H1 (cell line): ENCODE measurements around the gene TMEM181. TPM values are rescaled to one million over a fixed set of nuclear protein-coding genes. Genes with fewer than 3 reads are reported as not detected.

Experiments
- CTCF ChIA-PET: fragments of 300-600 bp; sonication (Branson Sonifier 250); formaldehyde crosslinking; loops from one replicate; lab custom pipeline; 2021; ENCODE audit not compliant: partially characterized antibody; lab: Charles Lee
- POLR2A ChIA-PET: fragments of 300-600 bp; sonication (Branson Sonifier 250); formaldehyde crosslinking; loops from one replicate; lab custom pipeline; 2021; ENCODE audit warnings: inconsistent platforms; ENCODE audit not compliant: partially characterized antibody; lab: Charles Lee
- DNase-seq, 2 experiments: peaks; one replicate each; pipeline versions ENCODE4 v3.0.0 to v3.0.0-alpha.2; 2010 to 2022; ENCODE audit warnings: low spot score in 2 of 2, low read depth in 1 of 2, mixed read lengths in 1 of 2
- FAIRE-seq: peaks from 2 replicates; lab custom pipeline; 2011; peaks lifted over from hg19 to GRCh38; lab: Jason Lieb, UNC
- H2AFZ ChIP-seq: 2 replicates; pipeline ENCODE4 v1.8.1; 2012; ENCODE audit warnings: low read length, inconsistent platforms
- H2AK5ac ChIP-seq: 2 replicates; pipeline ENCODE4 v1.6.1; 2013; ENCODE audit warnings: low read depth, low read length
- H2BK120ac ChIP-seq: replicated peaks from 2 replicates; pipeline ENCODE3; 2013; ENCODE audit warnings: low read depth, low read length, inconsistent platforms
- H2BK12ac ChIP-seq: 2 replicates; pipeline ENCODE4 v1.6.1; 2013; ENCODE audit warnings: low read depth, low read length
- H2BK15ac ChIP-seq: 2 replicates; pipeline ENCODE4 v1.6.1; 2013; ENCODE audit warnings: low read length
- H2BK20ac ChIP-seq: 2 replicates; pipeline ENCODE4 v1.6.1; 2013; ENCODE audit warnings: low read length
- H2BK5ac ChIP-seq: 2 replicates; pipeline ENCODE4 v1.6.1; 2013; ENCODE audit warnings: low read depth, low read length
- H3K14ac ChIP-seq: 2 replicates; pipeline ENCODE4 v1.6.1; 2013; ENCODE audit warnings: inconsistent platforms; ENCODE audit not compliant: insufficient read length
- H3K18ac ChIP-seq: 2 replicates; pipeline ENCODE4 v1.6.1; 2013; ENCODE audit warnings: low read length; ENCODE audit errors: extremely low read depth
- H3K23ac ChIP-seq: 2 replicates; pipeline ENCODE4 v1.6.1; 2013; ENCODE audit warnings: inconsistent platforms; ENCODE audit not compliant: insufficient read length
- H3K23me2 ChIP-seq: 2 replicates; pipeline ENCODE4 v1.6.1; 2013; ENCODE audit warnings: low read depth, low read length
- H3K27ac ChIP-seq: 2 replicates; pipeline ENCODE4 v1.6.1; 2011; ENCODE audit warnings: low read depth, low read length, inconsistent platforms
- H3K27me3 ChIP-seq, 4 experiments: replicated peaks in 1 of 4; 1 replicate in 1 of 4; 2 replicates in 3 of 4; pipeline versions ENCODE4 v1.6.1 to v1.8.1; 2011 to 2013; ENCODE audit warnings: low read length in 3 of 4, mild to moderate bottlenecking in 3 of 4, inconsistent platforms in 2 of 4, mixed read lengths in 2 of 4, moderate library complexity in 1 of 4; ENCODE audit not compliant: control insufficient read depth in 3 of 4, insufficient read depth in 3 of 4; ENCODE audit errors: extremely low read depth in 1 of 4
- H3K36me3 ChIP-seq, 4 experiments: 2 replicates each; pipeline versions ENCODE4 v1.6.1 to v1.8.1; 2011 to 2013; ENCODE audit warnings: mild to moderate bottlenecking in 4 of 4, low read length in 3 of 4, moderate library complexity in 2 of 4, control low read depth in 1 of 4, inconsistent platforms in 1 of 4; ENCODE audit not compliant: insufficient read depth in 4 of 4, control insufficient read depth in 2 of 4
- H3K4ac ChIP-seq: replicated peaks from 2 replicates; pipeline ENCODE3; 2013; ENCODE audit warnings: low read length, low read depth, mixed read lengths, inconsistent platforms; ENCODE audit not compliant: insufficient read length
- H3K4me1 ChIP-seq, 4 experiments: replicated peaks in 1 of 4; 1 replicate in 1 of 4; 2 replicates in 3 of 4; pipeline versions ENCODE4 v1.6.1 to v1.8.1; 2011 to 2013; ENCODE audit warnings: low read length in 3 of 4, inconsistent platforms in 2 of 4, mixed read lengths in 1 of 4; ENCODE audit not compliant: insufficient read depth in 4 of 4, control insufficient read depth in 3 of 4
- H3K4me2 ChIP-seq, 2 experiments: 2 replicates each; pipeline versions ENCODE4 v1.6.1 to v1.8.1; 2011 to 2013; ENCODE audit warnings: low read depth in 2 of 2, low read length in 2 of 2, control low read depth in 1 of 2, inconsistent platforms in 1 of 2, mild to moderate bottlenecking in 1 of 2; ENCODE audit not compliant: insufficient read depth in 1 of 2
- H3K4me3 ChIP-seq, 4 experiments: fragments of 200-600, 300-600 bp in 1 of 4; sonication (generic), shearing (Covaris generic), sonication (Bioruptor Twin) in 1 of 4; 2 replicates each; pipeline versions ENCODE4 v1.5.1 to v1.8.1; 2011 to 2016; ENCODE audit warnings: low read length in 4 of 4, low read depth in 3 of 4, control low read depth in 2 of 4, inconsistent platforms in 2 of 4, mild to moderate bottlenecking in 2 of 4, mixed read lengths in 1 of 4, moderate library complexity in 1 of 4; ENCODE audit not compliant: insufficient read depth in 2 of 4; ENCODE audit errors: extremely low read depth in 1 of 4
- H3K56ac ChIP-seq: replicated peaks from 2 replicates; pipeline ENCODE3; 2013; ENCODE audit warnings: low read depth, mild to moderate bottlenecking, mixed read lengths, low read length, inconsistent platforms; ENCODE audit not compliant: insufficient read length
- H3K79me1 ChIP-seq: 2 replicates; pipeline ENCODE4 v1.6.1; 2013; ENCODE audit warnings: low read depth, low read length, control low read depth
- H3K79me2 ChIP-seq, 2 experiments: 2 replicates each; pipeline versions ENCODE4 v1.6.1 to v1.8.1; 2012 to 2013; ENCODE audit warnings: low read length in 2 of 2, mild to moderate bottlenecking in 2 of 2, inconsistent platforms in 1 of 2; ENCODE audit not compliant: insufficient read depth in 2 of 2, control insufficient read depth in 1 of 2
- H3K9ac ChIP-seq, 4 experiments: replicated peaks in 1 of 4; 1 replicate in 1 of 4; 2 replicates in 3 of 4; pipeline versions ENCODE4 v1.6.1 to v1.8.1; 2011 to 2013; ENCODE audit warnings: low read depth in 3 of 4, low read length in 3 of 4, control low read depth in 2 of 4, mild to moderate bottlenecking in 2 of 4, moderate library complexity in 2 of 4, inconsistent platforms in 1 of 4; ENCODE audit errors: extremely low read depth in 1 of 4
- H3K9me3 ChIP-seq, 2 experiments: 2 replicates each; pipeline versions ENCODE4 v1.6.1 to v1.8.1; 2012 to 2013; ENCODE audit warnings: mild to moderate bottlenecking in 2 of 2, moderate library complexity in 2 of 2, control low read depth in 1 of 2, inconsistent platforms in 1 of 2, low read depth in 1 of 2, low read length in 1 of 2, mixed read lengths in 1 of 2; ENCODE audit not compliant: insufficient read depth in 2 of 2
- H4K20me1 ChIP-seq, 2 experiments: replicated peaks in 1 of 2; 2 replicates each; pipeline versions ENCODE3 to v1.8.1; 2011 to 2013; ENCODE audit warnings: inconsistent platforms in 2 of 2, low read length in 2 of 2, mild to moderate bottlenecking in 1 of 2; ENCODE audit not compliant: insufficient read depth in 2 of 2, control insufficient read depth in 1 of 2
- H4K5ac ChIP-seq: 2 replicates; pipeline ENCODE4 v1.6.1; 2013; ENCODE audit warnings: low read length, low read depth, mixed read lengths, inconsistent platforms; ENCODE audit not compliant: insufficient read length
- H4K8ac ChIP-seq: 2 replicates; pipeline ENCODE4 v1.8.0; 2013; ENCODE audit warnings: mild to moderate bottlenecking, moderate library complexity, low read length, inconsistent platforms; ENCODE audit not compliant: insufficient read depth; ENCODE audit errors: extremely low read depth
- H4K91ac ChIP-seq: replicated peaks from 2 replicates; pipeline ENCODE3; 2013; ENCODE audit warnings: low read length, mixed read lengths, inconsistent platforms; ENCODE audit not compliant: insufficient read length
- BCL11A ChIP-seq, 2 experiments: IDR thresholded peaks; one replicate each; pipeline ENCODE4 v1.6.1; 2011; ENCODE audit warnings: low read depth in 2 of 2, low read length in 2 of 2, mild to moderate bottlenecking in 2 of 2
- CHD2 ChIP-seq: IDR thresholded peaks from 2 replicates; pipeline ENCODE4 v1.6.1; 2012; ENCODE audit warnings: low read length, improper control_type of control experiment
- EP300 ChIP-seq, 2 experiments: IDR thresholded peaks; 1 replicate in 1 of 2; 2 replicates in 1 of 2; pipeline ENCODE4 v1.6.1; 2011 to 2012; ENCODE audit warnings: low read depth in 2 of 2, low read length in 2 of 2, mild to moderate bottlenecking in 2 of 2, borderline replicate concordance in 1 of 2, inconsistent platforms in 1 of 2, moderate library complexity in 1 of 2
- GTF2F1 ChIP-seq: IDR thresholded peaks from 2 replicates; pipeline ENCODE4 v1.6.1; 2012; ENCODE audit warnings: low read depth, low read length, improper control_type of control experiment, borderline replicate concordance
- HDAC2 ChIP-seq, 2 experiments: fragments of 300-600 bp in 1 of 2; sonication (generic) in 1 of 2; IDR thresholded peaks; 2 replicates each; pipeline ENCODE4 v1.6.1; 2011 to 2012; ENCODE audit warnings: low read depth in 2 of 2, low read length in 2 of 2, mild to moderate bottlenecking in 2 of 2, moderate library complexity in 2 of 2, borderline replicate concordance in 1 of 2, inconsistent platforms in 1 of 2
- JUN ChIP-seq: IDR thresholded peaks from 2 replicates; pipeline ENCODE4 v1.6.1; 2011; ENCODE audit warnings: low read depth, mild to moderate bottlenecking, improper control_type of control experiment, low read length
- KDM4A ChIP-seq: IDR thresholded peaks from one replicate; pipeline ENCODE4 v1.7.1; 2012; ENCODE audit warnings: low read depth, mild to moderate bottlenecking, moderate library complexity, low read length, inconsistent platforms; ENCODE audit not compliant: severe bottlenecking
- MAX ChIP-seq: IDR thresholded peaks from 2 replicates; pipeline ENCODE4 v1.6.1; 2012; ENCODE audit warnings: inconsistent platforms
- POU5F1 ChIP-seq: IDR thresholded peaks from 2 replicates; pipeline ENCODE4 v1.6.1; 2011; ENCODE audit warnings: low read depth, mild to moderate bottlenecking, low read length, moderate library complexity
- RBBP5 ChIP-seq: IDR thresholded peaks from 2 replicates; pipeline ENCODE4 v1.7.1; 2012; ENCODE audit warnings: low read depth, mild to moderate bottlenecking, inconsistent platforms, low read length, moderate library complexity, borderline replicate concordance
- RFX5 ChIP-seq: IDR thresholded peaks from 2 replicates; pipeline ENCODE4 v1.6.1; 2011; ENCODE audit warnings: low read depth, low read length, improper control_type of control experiment, borderline replicate concordance
- RXRA ChIP-seq: IDR thresholded peaks from 2 replicates; pipeline ENCODE4 v1.6.1; 2011; ENCODE audit warnings: low read depth, mild to moderate bottlenecking, low read length, moderate library complexity; ENCODE audit not compliant: insufficient read depth
- SIX5 ChIP-seq: IDR thresholded peaks from 2 replicates; pipeline ENCODE4 v1.6.1; 2011; ENCODE audit warnings: mild to moderate bottlenecking, low read depth, low read length
- TBP ChIP-seq: IDR thresholded peaks from 2 replicates; pipeline ENCODE4 v1.6.1; 2011; ENCODE audit warnings: low read depth, low read length, improper control_type of control experiment
- whole genome bisulfite sequencing, 2 experiments: shearing (Covaris generic) in 1 of 2; methylation state at CpG; one replicate each; pipeline versions ENCODE4 v1.1.6 to v1.1.7; 2013 to 2015; ENCODE audit warnings: low lambda C conversion rate in 2 of 2, mixed read lengths in 2 of 2, inconsistent platforms in 1 of 2, low coverage in 1 of 2, missing lambda C conversion rate in 1 of 2; ENCODE audit not compliant: insufficient replicate concordance in 2 of 2, insufficient coverage in 1 of 2, insufficient read length in 1 of 2; ENCODE audit errors: extremely low coverage in 1 of 2, missing lambda C conversion rate in 1 of 2; 5-methylcytosine and 5-hydroxymethylcytosine counted together
- polyA plus RNA-seq, 7 experiments: library from polyadenylated mRNA; depleted of rRNA in 3 of 7; stranded (reverse) in 5 of 7; unstranded in 2 of 7; fragments of >200 nt in 5 of 7; fragments of 200-250 nt in 2 of 7; gene quantifications; 1 replicate in 5 of 7; 2 replicates in 1 of 7; 4 replicates in 1 of 7; pipeline versions ENCODE4 v1.2.1 to v1.2.3, GENCODE V29; 2011 to 2013; ENCODE audit warnings: missing spikeins in 2 of 7, mixed read lengths in 2 of 7
- total RNA-seq: library from RNA; stranded (reverse); fragmentation: NEBNext Ultra II Directional; extraction: Animal tissue kit (Norgen Biotek cat#: 25700); gene quantifications from 2 replicates; pipeline ENCODE4 v1.2.1, GENCODE V29; 2021

Gene TMEM181
- total and polyA plus RNA-seq, 2 of the 8 experiments (the other 6 are each of a cell fraction or from before 2014, with no cell fraction given) = 8.6 to 19.0 TPM

GRCh38 chr6:158680481-158680880 lies 120.6 kb downstream of the TMEM181 start:
- Histone ChIP-seq H3K4me2 (no peak overlapping the region), H4K5ac (no peak overlapping the region), H2BK12ac (no peak overlapping the region), H2BK120ac (no peak overlapping the region), H2BK5ac (no peak overlapping the region), H3K23ac (no peak overlapping the region), H3K18ac (no peak overlapping the region), H2AK5ac (no peak overlapping the region), H3K14ac (no peak overlapping the region), H3K56ac (no peak overlapping the region), H3K79me2 (no peaks in the 10 kb centered on the region), H3K4me1 (no peaks in the 10 kb centered on the region), H3K9ac (no peak overlapping the region), H4K20me1 (no peaks in the 10 kb centered on the region), H2BK20ac (no peak overlapping the region), H3K23me2 (no peaks in the 10 kb centered on the region), H3K36me3 (no peaks in the 10 kb centered on the region), H3K27ac (no peak overlapping the region), H4K8ac (no peak overlapping the region), H3K9me3 (no peaks in the 10 kb centered on the region), H4K91ac (no peak overlapping the region), H3K79me1 (no peaks in the 10 kb centered on the region), H2AFZ (no peak overlapping the region), H3K4ac (no peak overlapping the region), H2BK15ac (no peak overlapping the region), H3K4me3 (no peak overlapping the region), H3K27me3 (no peaks in the 10 kb centered on the region)
- POLR2A ChIA-PET = no interaction called here
- no peak for FAIRE-seq
- no peak for DNase-seq
- WGBS, 2 experiments = 95% methylated on average over 5 of the region's 6 CpGs; no CpG with 5 or more reads in 1 of the 2 experiments
- CTCF ChIA-PET = interaction anchor here (0.6 to 1.7 kb wide), 2 partner anchors 11 to 20 kb away, joined by 6 to 7 read pairs; no protein-coding TSS in a partner anchor
- TF ChIP-seq CHD2 (no peak), RXRA (no peak), RBBP5 (no peak), POU5F1 (no peak), RFX5 (no peak), GTF2F1 (no peak), BCL11A (IDR thresholded peaks at IDR 0.05; ENCODE audit: low read depth in 2 of 2, low read length in 2 of 2) (no peak), TBP (no peak), KDM4A (no peak), MAX (no peak), JUN (no peak), HDAC2 (IDR thresholded peaks at IDR 0.05; ENCODE audit: borderline replicate concordance in 1 of 2, low read depth in 2 of 2, low read length in 2 of 2) (no peak), SIX5 (no peak), EP300 (IDR thresholded peaks at IDR 0.05; ENCODE audit: borderline replicate concordance in 1 of 2, low read depth in 2 of 2, low read length in 2 of 2) (no peak)
